GM15510 (cell line): Measurements from ENCODE around the gene DLG3.

ENCODE experiments used
- POLR2A ChIP-seq: IDR thresholded peaks from 3 replicates; pipeline ENCODE4 v1.6.1; 2011; ENCODE audit warnings: borderline replicate concordance; ENCODE audit not compliant: insufficient read length; ENCODE audit errors: extremely low read depth

DLG3 gene

GRCh38 chrX:70479247-70479921, 34.7 kb downstream of the DLG3 start:
- no peak for TF ChIP-seq POLR2A

DNA sequence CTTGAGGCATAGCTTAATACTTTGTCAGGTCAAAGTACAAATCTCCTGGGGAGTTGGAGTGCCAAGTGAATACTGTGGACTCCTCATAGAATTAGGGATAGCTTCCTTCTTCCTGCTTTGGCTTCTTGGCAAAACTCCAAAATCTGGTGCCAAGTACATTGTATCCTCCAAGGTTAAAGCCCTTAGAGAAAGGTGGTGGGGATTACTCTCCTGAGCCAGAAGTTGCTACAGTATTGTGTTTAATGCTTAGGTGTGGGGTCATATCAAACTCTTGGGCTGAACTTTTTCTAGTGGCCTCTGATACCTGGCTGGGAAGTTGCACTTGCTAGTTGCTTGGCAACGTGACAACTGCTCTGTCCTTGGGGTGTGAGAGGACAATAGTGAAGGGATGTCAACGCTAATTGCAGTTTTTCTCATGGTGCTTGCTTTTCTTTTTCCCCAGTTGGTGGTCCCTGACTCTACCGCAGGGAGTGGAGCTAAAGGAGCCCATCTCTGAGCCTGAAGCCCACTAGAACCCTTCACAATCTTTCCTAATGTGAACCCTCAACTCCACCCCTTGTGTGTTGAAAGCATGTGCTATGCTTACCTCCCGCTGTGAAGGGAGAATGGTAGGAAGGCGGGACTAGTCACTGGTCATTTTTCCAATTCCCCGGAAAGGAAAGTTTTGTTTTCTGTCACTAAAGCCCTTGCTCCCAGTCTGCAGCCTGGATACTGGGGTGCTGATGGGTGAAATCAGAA, 35.5 kb downstream of the DLG3 start:
- no peak for TF ChIP-seq POLR2A

- no peak for TF ChIP-seq POLR2A
These were observed 36.0 kb downstream of the DLG3 start for GRCh38 chrX:70480660-70481018.

GRCh38 chrX:70481471-70482270, 37.0 kb downstream of the DLG3 start:
- no peak for TF ChIP-seq POLR2A

DNA sequence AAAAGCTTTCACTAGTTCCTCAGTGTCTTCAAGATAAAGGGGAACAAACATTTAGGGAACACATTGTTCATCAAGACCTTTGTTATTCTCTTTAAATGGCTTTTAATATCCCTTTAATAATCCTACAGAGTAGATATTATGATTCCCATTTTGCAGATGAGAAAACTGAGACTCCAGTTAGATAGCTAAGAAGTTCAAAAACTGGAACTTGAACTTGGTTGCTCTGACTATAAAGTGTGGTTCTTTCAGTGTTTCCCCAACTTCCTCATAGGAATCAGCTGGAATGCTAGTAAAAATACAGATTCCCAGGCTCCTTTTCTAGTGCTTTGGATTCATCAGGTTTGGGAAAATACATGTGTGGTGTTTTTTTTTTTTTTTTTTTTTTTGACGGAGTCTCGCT, 37.7 kb downstream of the DLG3 start:
- TF ChIP-seq POLR2A = no peak

DNA sequence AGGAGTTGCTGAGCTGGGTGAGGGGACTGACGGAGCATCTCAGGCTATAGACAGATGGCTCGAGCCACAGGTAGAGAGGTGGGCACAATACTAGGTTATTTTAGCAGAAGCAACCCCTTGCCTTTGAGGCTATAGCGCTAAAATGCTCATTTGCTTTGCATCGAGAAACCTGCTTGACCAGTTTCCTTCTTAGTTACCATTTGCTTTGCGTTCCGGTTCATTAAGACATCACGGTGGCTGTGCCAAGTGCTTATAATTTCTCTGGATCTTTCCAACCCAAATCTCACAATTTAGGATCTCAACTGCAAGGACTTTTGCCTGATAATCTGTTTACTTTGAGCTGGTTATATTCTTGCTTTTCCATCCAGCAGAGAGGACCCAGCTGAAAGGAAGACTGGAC, 40.8 kb downstream of the DLG3 start:
- TF ChIP-seq POLR2A = no peak

DNA sequence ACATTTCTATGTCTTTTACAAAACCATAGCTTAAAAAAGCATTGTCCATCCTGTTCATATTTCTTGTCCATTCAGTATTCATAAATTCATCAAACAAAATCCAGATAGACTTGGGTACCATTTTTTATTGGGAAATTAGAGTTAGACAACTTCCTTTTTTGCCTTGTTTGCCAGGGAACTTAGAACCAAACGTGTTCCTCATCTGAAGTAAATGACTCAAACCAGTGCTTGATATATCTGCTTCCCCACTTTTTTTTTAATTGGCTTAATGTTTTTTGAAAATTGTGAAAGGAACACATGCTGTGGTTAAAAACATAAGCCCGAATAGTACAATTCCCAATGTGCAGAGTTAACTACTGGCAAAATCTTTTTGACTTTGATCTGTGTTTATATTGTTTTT, 44.2 kb downstream of the DLG3 start:
- no peak for TF ChIP-seq POLR2A

DNA sequence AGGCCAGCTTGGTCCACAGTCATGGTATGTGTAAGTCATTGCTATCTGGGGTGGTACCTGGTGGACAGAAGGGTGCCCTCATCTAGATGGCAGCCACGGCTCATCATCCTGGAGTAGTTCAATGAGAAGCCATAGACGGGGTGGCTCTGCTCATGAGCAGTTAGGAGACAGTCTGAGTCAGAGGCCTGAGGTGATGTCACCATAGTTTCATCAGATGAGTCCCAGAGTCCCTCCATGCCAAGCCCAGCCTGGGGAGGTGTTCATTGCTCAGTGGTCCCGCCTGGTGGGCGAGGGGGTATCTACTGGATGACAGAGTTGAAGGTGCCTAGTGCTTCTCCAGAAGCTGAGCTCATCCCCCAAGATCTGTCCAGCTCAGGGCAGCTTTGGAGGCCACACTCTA, 49.8 kb downstream of the DLG3 start:
- TF ChIP-seq POLR2A = no peak

- no peak for TF ChIP-seq POLR2A
These were observed 51.9 kb downstream of the DLG3 start for GRCh38 chrX:70496491-70496890.

DNA sequence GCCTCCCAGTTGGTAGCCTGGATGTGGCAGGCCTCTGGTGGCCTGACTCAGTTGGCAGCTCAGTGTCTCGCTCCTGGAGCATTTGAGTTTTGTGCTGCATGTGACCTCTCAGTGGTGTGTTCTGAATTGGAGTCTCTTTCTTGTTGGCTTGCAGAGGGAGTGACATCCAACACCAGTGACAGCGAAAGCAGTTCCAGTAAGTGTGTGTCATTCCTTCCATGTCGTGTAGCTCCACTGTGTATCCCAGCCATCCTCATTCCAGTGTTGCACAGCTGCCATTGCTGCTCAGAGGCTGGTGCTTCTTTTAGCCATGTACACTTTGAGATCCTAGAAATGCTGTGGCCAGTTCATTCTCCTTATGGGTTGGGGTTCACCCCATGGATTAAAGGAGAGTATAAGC, 52.4 kb downstream of the DLG3 start:
- TF ChIP-seq POLR2A = no peak

DNA sequence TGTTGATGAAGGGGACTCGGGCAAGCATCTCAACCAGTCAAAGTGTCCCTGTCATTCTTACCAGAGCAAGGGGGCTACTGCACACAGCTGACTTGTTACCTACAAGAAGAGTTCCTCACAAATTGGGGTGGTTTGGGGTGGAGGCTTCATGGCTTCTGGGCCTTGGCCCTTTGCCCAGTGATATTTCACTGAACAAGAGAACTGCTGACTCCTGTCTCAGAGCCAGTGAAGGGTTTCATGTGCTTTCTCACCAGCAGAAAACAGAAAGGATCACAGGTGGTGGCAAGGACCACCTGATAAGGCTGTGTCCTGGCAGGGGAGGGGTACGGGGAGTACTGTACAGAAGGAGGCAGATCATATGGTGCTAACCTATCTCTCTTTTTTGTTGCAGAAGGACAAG, 53.5 kb downstream of the DLG3 start:
- TF ChIP-seq POLR2A = no peak

DNA sequence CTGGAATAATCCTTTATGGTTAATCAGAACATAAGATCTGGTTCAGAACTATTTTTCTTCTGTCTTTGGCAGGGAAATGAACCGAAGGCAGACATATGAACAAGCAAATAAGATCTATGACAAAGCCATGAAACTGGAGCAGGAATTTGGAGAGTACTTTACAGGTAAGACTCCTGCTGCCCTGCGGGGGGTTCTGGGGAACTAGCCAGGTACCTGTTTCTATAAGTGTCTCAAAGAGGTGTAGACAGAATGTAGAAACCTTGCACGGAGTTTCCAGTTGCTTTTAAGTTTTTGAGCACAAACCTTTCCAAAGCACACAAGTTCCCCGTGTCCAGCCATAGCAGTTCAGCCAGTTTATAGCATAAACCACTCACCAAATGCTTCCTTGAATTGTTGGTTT, 56.2 kb downstream of the DLG3 start:
- TF ChIP-seq POLR2A = no peak

DNA sequence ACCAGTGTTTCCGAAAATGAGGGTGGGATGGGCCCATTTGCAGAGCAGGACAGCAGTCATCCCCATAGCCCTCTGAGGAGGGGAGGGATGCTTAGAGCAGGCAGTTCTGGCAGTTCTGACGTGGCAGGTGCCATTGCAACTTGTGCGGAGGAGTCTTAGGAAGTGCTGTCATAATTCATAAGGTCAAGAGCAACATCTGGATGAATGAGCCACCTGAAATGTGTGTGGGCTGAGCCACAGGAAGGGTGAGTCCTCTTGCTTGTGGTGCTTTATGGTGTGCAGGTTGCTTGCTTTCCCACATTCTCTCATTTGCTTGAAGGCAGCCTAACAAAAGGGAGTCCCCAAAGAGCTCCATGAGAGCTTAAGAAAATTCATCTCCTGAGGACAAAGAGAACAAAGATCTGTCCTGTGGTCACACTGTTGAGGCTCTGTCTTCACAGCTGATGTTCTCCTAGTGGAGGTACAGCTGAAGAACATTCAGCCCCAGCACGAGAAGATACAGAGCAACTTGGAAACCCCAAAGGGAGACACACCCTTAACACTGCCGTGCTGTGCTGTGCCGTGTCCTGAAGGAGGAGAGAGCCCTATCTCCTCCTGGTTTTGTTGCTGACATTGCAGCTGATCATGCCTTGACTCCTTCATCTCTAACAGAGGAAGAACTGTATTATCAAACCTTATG, 60.3 kb downstream of the DLG3 start:
- TF ChIP-seq POLR2A = no peak

- no peak for TF ChIP-seq POLR2A
These were observed 60.8 kb downstream of the DLG3 start for GRCh38 chrX:70505451-70505841.

DNA sequence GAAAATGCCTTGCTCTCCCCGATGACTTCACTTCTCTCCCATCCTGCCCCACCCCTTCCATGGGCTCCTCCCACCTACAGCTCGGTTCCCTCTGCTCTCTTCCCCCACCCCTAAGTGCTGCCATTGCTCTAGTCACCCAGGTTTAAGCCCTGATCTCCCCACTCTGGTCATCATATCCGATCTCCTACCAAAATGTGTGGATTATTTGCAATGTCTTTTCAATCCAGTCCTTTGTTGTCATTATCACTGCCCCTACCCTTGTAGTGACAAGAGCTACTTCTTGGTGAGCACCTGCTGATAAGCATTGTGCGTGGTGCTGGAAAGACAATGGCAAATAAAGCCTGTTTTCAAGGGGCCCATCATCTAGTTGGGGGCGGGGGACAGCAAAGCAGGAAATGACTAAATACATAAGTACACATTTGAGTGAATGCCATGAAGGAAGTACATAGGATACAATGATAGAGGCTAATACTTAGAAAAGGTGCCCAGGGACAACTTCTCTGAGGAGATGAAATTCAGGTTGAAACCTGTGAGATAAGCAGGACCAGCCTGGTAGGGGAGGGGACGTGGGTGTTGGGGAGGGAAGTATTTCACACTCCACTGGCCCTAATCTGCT, 63.8 kb downstream of the DLG3 start:
- no peak for TF ChIP-seq POLR2A
